Kidney epithelial cell (primary cell): ENCODE measurements around the gene SPIN1. TPM values are rescaled to one million over a fixed set of nuclear protein-coding genes. Genes with fewer than 3 reads are reported as not detected.

Experiments used
- DNase-seq: peaks from one replicate; pipeline ENCODE4 v3.0.0-alpha.2; 2010; ENCODE audit warnings: low read depth
- H3K27me3 ChIP-seq: 2 replicates; pipeline ENCODE4 v1.6.0; 2011; ENCODE audit warnings: low read length; ENCODE audit not compliant: control insufficient read depth, insufficient read depth
- H3K36me3 ChIP-seq: 2 replicates; pipeline ENCODE4 v1.5.1; 2011; ENCODE audit warnings: low read length; ENCODE audit not compliant: control insufficient read depth, insufficient read depth
- H3K4me3 ChIP-seq: 2 replicates; pipeline ENCODE4 v1.5.1; 2011; ENCODE audit warnings: low read depth, mild to moderate bottlenecking, control low read depth, low read length
- CTCF ChIP-seq: IDR thresholded peaks from 2 replicates; pipeline ENCODE4 v1.5.1; 2011; ENCODE audit warnings: mild to moderate bottlenecking, moderate library complexity, low read length, control low read depth, inconsistent platforms; ENCODE audit not compliant: insufficient read depth, poor library complexity, severe bottlenecking
- total RNA-seq: library from RNA; depleted of rRNA; stranded (reverse); fragments of >200 nt; gene quantifications from 2 replicates; pipeline ENCODE4 v1.2.3, GENCODE V29; 2015

The SPIN1 gene
- total RNA-seq, 1 donor from 2014 or later = 93.0 TPM

GRCh38 chr9:88391236-88391635, 3.0 kb downstream of the SPIN1 start:
- no peaks in the 10 kb centered on the region for H3K36me3 ChIP-seq
- DNase-seq = no peak
- H3K4me3 ChIP-seq = no peak overlapping the region
- no peak for TF ChIP-seq CTCF
- H3K27me3 ChIP-seq = no peaks in the 10 kb centered on the region

- Histone ChIP-seq H3K36me3 (no peaks in the 10 kb centered on the region), H3K27me3 (no peaks in the 10 kb centered on the region), H3K4me3 (no peak overlapping the region)
- DNase-seq = no peak
- TF ChIP-seq CTCF = no peak
These were observed 3.7 kb downstream of the SPIN1 start for GRCh38 chr9:88391921-88392320.

DNA sequence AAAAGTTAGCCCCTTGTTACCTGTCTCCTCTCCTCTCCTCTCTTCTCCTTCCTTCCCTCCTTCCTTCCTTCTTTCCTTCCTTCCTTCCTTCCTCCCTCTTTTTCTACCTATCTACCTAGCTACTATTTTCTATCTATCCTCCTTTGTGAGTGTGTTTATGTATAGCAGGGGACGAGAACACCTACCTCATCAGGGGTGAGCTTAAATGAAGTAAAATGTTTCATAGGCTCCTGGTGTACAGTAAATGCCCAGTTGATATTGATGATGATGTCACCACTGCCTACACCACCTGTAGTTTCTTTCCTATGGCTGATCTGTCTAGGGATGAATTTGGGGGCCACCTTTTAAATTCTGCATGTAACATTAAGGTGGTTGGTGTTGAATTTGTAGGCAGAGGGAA, 4.3 kb downstream of the SPIN1 start:
- H3K4me3 ChIP-seq = no peak overlapping the region
- H3K27me3 ChIP-seq = no peaks in the 10 kb centered on the region
- no peak for DNase-seq
- no peak for TF ChIP-seq CTCF
- no peaks in the 10 kb centered on the region for H3K36me3 ChIP-seq

DNA sequence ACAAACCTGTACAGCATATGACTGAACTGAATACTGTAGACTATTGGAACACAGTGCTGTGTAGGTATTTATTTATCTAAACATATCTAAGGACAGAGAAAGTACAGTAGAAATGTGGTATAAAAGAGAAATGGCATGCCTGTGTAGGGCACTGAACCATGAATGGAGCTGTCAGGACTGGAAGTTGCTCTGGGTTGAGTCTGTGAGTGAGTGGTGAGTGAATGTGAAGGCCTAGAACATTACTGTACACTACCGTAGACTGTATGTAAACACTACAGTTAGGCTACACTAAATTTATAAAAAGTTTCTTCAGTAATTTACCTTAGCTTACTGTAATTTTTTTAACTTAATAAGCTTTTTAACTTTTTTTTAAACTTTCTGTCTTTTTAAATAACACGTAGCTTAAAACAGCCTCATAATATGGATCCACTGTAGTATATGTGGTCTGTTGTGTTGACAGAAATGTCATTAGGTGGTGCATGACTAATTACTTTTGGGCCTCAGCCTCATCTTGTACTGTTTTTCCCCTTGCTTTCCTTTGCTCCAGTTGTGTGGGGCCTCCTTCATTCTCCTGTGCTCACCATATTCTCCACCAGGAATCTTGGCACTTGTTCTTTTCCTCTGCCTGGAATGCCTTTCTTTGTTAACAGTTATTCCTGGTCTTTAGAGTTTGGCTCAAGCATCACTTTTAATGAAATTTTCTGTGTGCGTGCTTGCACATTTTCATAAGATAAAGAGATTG, 8.8 kb downstream of the SPIN1 start:
- H3K36me3 ChIP-seq = no peaks in the 10 kb centered on the region
- no peak for TF ChIP-seq CTCF
- H3K4me3 ChIP-seq = no peak overlapping the region
- DNase-seq = no peak
- no peaks in the 10 kb centered on the region for H3K27me3 ChIP-seq

GRCh38 chr9:88398016-88398415, 9.8 kb downstream of the SPIN1 start:
- Histone ChIP-seq H3K36me3 (no peaks in the 10 kb centered on the region), H3K27me3 (no peaks in the 10 kb centered on the region), H3K4me3 (no peak overlapping the region)
- no peak for DNase-seq
- no peak for TF ChIP-seq CTCF

- H3K27me3 ChIP-seq = no peaks in the 10 kb centered on the region
- no peak for TF ChIP-seq CTCF
- H3K4me3 ChIP-seq = no peak overlapping the region
- H3K36me3 ChIP-seq = no peaks in the 10 kb centered on the region
- DNase-seq = no peak
These were observed 11.7 kb downstream of the SPIN1 start for GRCh38 chr9:88399966-88400365.
